ENCODE data around the gene PRICKLE1.
"Not testable (repeated sequence)": the region's sequence is repeated elsewhere in the genome, so short reads cannot be mapped to it uniquely, and the experiment has no call there.

PRICKLE1 gene

DNA sequence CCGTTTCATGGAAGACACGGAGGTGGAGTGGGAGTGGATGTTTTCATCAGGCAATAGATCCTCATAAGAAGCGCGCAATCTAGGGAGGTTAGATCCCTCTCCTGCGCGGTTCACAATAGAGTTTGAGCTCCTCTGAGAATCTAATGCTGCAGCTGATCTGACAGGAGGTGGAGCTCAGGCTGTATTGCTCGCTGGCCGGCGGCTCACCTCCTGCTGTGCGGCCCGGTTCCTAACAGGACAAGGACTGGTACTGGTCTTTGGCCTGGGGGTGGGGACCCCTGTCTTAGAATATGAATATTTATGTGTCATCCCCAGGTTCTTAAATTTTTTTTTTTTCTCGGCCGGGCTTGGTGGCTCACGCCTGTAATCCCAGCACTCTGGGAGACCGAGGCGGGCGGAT is 36.7 kb downstream of the PRICKLE1 start:
- no peak for DNase-seq

DNA sequence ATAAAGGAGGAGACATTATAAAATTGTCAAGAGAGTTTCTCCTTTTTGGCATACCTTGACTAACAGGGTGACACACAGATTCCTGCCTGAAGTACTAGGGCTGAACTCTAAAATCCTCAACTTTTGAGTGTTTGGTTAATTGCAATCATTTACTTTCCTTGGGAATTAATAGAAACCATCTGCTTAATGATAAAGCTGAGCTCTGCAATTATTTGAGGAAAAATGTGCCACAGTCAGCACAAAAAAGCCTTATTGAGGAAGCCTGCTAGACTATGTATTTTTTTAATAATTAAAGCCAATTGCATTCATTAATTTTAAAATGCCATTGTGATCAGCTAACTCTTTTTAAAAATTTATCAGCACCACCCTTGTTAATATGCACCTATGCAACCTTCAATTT is 38.7 kb downstream of the PRICKLE1 start:
- DNase-seq = no peak

GRCh38 chr12:42546709-42547108 is 42.8 kb downstream of the PRICKLE1 start:
- no peak for DNase-seq

DNA sequence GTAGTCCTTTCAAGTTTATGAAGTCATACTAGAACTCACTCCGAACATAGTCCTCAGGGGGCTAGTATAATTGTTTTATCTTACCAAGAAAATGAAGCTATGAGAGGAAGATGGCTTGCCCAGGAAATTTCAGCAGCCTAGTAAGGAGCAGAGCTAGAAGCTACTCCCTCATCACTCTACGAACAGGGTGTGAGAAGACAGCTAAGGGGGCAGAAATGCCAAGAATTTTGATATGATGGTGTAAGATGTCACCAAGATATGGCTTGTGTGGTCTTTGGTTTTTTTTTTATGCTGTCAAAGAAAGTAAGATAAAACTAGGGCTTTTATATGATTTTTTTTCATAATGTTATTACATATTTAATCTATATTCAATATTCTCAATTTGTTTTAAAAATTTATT is 47.6 kb downstream of the PRICKLE1 start:
- no peak for DNase-seq

DNA sequence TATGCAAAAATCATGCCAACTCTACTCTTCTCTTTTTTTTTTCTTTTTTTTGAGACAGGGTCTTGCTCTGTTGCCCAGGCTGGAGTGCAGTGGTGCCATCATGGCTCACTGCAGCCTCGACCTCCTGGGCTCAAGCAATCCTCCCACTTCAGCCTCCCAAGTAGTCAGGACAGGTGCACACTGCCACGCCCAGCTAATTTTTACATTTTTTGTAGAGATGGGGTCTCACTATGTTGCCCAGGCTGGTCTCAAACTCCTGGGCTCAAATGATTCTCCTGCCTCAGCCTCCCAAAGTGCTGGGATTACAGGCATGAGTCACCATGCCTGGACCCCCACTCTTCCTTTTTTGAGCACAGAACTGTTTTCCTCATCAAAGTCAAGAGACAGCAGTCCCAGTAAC is 48.2 kb downstream of the PRICKLE1 start:
- DNase-seq = not testable (repeated sequence)

DNA sequence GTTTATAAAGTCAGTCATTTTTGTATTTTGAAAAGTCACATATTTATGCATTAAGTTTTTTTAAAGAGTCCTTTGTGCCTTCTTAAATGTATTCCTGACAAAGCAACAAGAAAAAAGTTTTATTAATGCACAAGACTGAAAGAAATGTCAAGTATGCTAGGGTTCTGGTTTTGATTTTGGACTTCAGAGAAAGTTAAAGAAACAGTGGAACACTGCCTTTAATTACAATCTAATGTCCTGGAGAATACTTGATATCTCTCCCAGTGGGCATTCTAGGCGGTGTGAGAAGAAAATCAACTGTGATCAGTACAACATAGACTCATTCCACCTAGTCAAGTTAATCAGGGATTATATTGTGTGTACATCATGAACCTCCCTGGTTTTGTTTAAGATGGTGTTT is 49.9 kb downstream of the PRICKLE1 start:
- no peak for DNase-seq

DNA sequence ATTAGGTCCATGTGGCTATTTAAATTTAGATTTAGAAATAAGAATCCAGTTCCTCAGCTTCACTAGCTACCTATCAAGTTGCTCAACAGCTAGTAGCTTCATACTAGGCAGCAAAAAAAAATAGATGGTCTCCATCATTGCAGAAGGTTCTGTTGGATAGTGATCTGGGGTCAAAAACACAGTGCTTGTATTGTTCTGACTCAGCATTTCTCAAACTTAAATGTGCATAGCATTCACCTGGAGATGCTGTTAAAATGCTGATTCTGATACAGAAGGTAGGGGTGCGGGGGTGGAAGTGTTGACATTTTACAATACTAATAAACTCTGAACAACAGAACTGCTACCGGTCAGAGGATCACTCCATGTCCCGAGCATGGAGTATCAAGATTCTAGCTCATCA is 51.3 kb downstream of the PRICKLE1 start:
- no peak for DNase-seq

GRCh38 chr12:42534184-42534838 is 55.2 kb downstream of the PRICKLE1 start:
- no peak for DNase-seq

GRCh38 chr12:42530284-42530683 is 59.3 kb downstream of the PRICKLE1 start:
- no peak for DNase-seq

- DNase-seq = no peak
These were observed 64.1 kb downstream of the PRICKLE1 start for GRCh38 chr12:42525444-42525843.

DNA sequence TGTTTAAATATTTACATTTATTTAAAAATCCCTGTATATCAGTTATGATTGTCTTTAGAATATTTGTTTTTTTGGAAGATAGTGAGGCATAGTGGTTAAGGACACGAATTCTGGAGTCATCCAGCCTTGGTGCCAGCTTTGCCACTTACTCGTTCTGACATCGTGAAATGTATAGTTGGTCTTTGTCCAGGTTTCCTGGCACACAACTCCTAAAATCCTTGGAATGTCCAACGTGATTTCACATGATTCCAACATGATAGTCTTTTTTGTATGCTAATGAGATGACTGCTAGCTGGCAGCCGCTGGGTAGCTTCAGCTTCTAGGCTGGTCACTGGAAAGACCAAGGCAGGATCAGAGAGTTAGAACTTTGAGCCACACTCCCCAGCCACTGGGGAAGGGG is 64.8 kb downstream of the PRICKLE1 start:
- no peak for DNase-seq

GRCh38 chr12:42516573-42516972 is 73.0 kb downstream of the PRICKLE1 start:
- no peak for DNase-seq

DNA sequence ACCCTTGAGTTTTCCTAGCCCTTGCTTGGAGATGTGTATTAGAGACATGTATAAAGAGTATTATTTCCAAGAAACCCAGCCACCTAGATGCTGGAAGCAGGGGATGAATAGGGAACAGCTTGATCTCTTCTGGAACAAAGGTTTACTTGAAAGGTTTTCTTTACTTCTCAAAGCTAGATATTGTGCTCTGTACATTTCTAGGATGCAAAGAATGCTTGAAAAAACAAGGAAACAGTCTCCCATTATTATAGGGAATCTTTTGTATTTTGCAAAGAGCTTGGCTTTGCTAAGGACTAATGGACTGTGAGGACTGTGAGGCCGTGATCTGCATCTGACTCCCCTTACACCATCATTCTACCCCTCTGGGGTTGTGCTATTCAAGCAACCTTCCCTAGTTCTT is 77.9 kb downstream of the PRICKLE1 start:
- DNase-seq = no peak

GRCh38 chr12:42510823-42511222 is 78.7 kb downstream of the PRICKLE1 start:
- no peak for DNase-seq

DNA sequence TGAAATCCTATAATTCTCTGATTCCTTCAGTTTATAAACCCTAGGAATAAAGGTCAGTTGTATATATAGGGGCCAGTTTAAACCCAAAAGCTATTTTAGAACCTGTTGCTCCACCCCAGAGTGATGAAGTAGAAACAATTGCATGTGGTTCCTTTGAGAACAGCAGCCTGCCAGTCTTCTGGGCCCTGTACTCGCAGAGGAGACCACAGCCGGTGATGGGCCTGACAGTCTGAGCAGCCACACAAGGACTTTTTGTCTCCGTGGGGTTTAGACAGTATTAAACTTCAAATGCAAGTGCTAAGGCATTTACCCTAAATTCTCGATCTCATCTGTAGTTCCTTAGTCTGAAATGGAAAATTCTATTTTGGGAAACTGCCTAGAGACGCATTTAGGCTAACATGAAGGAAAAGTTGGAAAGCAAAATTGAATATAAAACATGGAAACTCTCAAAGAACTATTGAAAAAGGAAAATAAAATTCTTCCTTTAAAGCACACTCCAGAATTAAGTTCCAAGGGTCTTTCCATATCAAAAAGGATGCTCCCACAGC is 80.6 kb downstream of the PRICKLE1 start:
- DNase-seq = no peak

DNA sequence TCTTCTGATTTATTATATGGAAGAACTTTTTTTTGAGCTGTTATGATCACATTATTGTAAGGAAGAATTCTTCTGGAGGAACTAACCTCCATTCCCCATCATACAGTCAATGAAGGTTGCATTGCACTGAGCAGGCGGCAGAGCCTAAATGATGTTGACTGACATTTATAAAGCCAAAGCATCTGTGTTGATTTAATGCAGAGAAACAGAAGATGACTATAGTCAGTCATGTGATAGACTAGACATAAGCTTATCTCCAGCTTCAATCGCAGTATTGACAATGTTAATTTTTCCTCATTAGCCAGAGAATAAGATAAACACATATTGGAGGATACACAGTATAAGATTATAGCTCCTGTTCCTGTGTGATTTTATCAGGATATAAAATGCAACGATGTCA is 82.0 kb downstream of the PRICKLE1 start:
- no peak for DNase-seq

DNA sequence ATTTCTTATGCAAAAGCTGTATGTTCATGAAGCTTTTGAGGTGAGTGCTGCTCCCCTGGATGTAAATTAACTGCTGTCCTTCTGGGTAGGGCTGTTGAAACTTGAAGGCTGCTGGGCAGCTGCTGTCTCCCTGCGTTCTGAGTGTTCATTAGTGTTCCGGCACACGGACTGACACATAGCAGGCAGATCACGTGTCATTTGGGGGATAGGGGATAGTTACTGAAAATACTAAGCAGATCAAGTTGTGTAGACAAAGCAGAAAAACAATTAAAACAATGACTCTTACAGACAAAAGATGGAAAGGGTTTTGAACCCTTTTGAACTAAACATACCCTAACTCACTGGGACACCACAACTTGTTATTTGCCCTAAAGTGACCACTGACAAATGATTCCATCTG is 82.5 kb downstream of the PRICKLE1 start:
- DNase-seq = no peak

DNA sequence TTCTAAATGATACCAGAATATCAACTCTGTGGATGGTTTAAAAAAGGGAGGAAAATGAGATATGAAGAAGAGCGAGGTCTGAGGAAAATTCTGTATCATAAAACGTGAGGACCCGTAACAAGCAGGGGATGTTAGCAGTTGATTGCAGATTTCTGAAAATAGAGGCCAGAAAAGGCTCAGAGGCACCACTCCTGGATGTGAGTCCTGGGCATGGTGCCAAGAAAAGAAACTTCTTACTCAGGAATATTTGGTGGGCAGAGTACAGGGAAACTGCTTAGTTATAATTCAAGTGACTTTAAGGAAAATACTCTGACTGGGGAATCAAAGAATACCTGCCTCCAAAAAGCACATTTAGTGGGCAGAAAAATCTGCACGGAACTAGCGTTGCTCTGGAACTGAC is 85.5 kb downstream of the PRICKLE1 start:
- no peak for DNase-seq

DNA sequence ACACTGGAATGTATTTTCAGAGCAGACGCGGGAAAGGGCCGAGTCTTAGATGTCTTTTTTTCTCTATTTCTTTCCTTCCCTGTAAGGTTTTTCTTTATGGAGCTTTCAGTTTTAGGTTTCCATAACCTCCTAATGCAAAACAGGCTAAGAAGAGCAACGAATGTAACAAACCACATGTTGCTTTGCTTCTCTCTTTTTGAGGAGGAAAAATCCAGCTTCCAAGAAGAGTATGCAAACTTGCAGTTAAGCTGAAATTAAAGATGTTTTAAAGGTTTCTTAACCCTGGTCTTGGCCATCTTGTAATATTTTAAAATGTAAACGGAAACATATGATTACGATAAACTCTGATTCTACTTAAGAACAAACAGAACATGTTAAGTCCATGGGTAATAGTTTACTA is 86.9 kb downstream of the PRICKLE1 start:
- no peak for DNase-seq

GRCh38 chr12:42498549-42499247 is 90.8 kb downstream of the PRICKLE1 start:
- no peak for DNase-seq

DNA sequence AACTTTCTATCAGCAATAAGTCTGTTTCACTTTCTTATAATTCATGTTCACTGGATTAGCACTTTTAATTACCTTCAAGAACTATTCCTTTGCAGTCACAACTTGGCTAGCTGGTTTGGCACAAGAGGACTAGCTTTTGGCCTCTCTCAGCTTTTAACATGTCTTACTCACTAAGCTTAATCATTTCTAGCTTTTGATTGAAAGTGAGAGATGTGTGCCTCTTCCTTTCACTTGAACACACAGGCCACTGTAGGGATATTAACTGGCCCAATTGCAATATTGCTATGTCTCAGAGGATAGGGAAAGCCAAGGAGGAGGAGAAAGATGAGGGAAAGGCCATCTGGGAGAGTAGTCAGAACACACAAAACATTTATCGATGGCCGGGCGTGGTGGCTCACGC is 92.7 kb downstream of the PRICKLE1 start:
- no peak for DNase-seq

DNA sequence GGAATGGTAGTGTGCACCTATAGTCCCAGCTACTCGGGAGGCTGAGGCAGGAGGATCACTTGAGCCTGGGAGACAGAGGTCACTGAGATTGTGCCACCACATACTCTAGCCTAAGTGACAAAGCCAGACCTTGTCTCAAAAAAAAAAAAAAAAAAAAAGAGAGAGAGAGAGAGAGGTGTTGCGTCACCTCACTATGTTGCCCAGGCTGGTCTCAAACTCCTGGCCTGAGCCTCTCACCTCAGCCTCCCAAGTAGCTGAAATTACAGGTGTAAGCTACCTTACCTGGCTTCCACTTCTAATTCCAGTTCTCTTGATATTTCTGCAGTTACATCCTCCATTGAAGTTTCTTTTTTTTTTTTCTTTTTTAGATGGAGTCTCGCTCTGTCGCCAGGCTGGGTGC is 94.3 kb downstream of the PRICKLE1 start:
- no peak for DNase-seq

- no peak for DNase-seq
These were observed 97.3 kb downstream of the PRICKLE1 start for GRCh38 chr12:42492267-42492666.

DNA sequence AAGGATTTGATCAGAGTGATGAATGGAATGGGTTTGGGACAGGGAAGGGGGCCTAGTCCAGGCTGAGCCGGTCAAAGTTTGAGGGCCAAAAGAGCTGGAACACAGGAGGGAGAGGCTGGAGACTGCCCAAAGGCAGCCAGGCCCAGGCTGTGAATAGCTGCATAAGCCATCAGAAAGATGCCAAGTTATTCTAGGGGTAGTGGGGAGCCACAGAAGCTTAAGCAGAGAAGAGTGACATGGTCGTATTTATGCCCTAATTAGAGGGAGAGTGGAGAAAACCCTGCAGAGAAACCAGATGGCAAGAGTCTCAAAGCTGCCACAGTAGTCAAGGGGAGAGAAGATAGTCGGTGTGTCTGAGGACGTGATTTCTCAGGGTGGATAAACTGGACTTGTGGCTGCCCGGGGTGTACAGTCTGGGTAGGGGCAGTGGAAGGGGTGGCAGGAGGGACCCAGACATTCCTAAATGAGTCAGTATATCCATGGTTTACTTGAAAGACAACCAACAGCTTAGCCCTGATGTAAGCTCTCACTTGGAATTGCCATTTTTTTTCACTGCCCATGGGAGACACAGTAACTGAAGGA is 99.2 kb downstream of the PRICKLE1 start:
- DNase-seq = no peak

All from CD4-positive, alpha-beta T cell treated with Interleukin-1 beta for 1 hour (primary cell).